DMS 273 (cell line): Measurements from ENCODE around the gene SFXN1.
"Not testable (repeated sequence)": the region's sequence is repeated elsewhere in the genome, so short reads cannot be mapped to it uniquely, and the experiment has no call there.

ENCODE experiments used
- DNase-seq: peaks from one replicate; lab custom pipeline; 2025; ENCODE audit not compliant: unreplicated experiment; lab: John Stamatoyannopoulos, UW

SFXN1 gene

GRCh38 chr5:175493726-175494125 is 15.4 kb downstream of the SFXN1 start:
- DNase-seq: no peak

DNA sequence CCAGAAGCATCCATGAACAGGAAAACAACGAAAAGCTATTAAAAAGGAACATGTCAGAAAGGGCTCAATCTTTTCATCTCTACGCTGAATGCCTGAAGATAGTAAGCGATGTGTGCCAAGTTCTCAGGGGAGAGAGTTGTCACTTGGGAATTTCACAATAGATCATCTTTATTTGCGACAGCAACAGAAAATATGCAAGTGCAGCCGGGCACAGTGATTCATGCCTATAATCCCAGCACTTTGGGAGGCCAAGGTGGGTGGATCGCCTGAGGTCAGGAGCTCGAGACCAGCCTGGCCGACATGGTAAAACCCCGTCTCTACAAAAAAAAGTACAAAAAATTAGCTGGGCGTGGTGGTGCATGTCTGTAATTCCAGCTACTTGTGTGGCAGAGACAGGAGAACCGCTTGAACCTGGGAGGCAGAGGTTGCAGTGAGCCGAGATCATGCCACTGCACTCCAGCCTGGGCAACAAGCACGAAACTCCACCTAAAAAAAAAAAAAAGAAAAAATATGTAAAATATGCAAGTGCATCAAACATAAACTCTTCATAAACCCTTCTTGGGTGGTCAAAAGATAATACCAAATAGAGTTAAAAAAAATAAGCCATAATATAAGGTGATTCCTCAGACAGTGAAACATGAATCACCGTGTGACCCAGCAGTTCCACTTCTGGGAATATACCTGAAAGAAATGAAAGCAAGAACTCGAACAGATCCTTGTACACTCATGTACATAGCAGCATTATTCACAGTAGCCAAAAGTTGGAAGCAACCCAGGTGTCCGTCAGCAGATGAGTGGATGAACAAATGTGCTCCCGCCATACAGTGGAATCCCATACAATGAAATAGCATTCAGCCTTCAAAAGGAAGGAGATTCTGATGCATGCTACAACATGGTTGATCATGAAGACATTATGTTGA is 16.2 kb downstream of the SFXN1 start:
- DNase-seq: no peak

DNA sequence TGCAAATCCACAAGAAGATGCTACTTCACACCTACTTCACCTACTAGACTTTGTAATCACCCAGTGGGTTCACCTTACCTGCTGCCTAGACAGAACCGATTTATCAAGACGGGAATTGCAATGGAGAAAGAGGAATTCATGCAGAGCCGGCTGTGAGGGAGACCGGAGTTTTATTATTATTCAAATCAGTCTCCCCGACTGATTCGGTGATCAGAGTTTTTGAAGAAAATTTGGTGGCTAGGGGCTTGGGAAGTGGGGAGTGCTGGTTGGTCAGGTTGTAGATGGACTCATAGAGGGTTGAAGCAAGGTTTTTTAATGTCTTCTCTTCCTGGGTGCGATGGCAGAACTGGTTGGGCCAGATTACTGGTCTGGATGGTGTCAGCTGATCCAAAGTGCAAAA is 23.4 kb downstream of the SFXN1 start:
- no peak for DNase-seq

DNA sequence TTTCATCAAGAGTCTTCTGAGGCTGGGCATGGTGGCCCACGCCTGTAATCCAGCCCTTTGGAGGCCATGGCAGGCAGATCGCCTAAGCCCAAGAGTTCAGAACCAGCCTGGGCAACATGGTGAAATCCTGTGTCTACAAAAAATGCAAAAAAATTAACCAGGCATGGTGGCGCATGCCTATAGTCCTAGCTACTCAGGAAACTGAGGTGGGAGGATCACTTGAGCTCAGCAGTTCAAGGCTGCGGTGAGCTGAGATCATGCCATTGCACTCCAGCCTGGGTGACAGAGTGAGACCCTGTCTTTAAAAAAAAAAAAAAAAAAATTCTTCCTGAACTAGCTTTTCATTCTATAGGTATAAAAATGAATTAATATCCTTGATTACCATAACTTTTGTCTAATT is 29.3 kb downstream of the SFXN1 start:
- DNase-seq: not testable (repeated sequence)

DNA sequence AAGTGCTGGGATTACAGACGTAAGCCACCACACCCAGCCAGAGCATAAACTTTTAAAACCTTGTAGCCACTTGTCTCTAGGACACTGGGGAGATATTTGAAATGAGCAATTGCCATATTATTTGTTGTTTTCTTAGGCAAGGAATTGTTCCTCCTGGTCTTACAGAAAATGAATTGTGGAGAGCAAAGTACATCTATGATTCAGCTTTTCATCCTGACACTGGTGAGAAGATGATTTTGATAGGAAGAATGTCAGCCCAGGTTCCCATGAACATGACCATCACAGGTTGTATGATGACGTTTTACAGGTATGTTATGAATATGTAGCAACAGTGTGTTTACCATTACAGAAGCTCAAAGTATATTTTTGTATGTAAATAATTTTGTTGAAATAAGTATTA is 30.5 kb downstream of the SFXN1 start:
- no peak for DNase-seq

GRCh38 chr5:175513297-175513696 is 34.9 kb downstream of the SFXN1 start:
- DNase-seq: no peak

- DNase-seq: no peak
Measured at GRCh38 chr5:175513726-175514125, 35.4 kb downstream of the SFXN1 start.

DNA sequence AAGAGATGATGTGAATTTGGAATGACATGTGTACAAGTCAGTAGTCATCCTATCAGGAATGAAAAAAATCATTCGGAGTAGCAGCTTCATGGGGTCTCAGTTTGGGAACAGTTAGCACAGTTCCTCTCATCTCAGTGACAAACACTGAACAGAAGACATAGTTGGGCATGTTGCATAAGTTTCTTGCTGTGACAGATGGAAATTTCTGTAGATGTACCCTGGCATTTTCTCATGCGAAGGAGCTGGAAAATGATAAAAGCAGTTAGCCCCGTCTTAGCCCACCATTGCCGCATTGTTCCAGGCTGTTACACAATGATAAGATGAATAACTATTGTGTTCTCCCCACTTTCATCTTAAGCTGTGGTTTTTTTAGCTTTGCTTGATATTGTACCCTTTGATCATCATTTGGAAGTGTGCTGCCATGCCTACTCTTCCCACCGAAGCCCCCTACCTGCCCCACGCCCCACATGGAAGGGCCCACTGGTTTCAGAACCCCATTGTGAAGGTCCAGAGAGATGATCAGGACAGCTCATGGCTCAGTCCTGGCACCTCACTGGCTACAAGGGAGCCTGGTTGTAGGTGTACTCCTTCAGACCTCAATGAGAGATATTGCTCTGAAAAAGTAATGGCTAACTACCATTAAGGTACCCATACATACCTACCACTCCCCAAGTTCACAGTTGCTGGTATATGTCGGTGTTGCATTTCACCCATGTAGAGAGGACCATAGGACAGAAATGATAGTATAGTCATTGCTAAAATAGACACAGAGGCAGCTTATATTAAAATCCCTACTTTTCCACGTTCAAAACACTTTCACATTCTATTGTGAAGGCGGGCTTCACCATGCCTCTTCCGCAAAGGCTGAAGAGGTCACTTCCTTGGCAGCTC is 38.8 kb downstream of the SFXN1 start:
- no peak for DNase-seq

DNA sequence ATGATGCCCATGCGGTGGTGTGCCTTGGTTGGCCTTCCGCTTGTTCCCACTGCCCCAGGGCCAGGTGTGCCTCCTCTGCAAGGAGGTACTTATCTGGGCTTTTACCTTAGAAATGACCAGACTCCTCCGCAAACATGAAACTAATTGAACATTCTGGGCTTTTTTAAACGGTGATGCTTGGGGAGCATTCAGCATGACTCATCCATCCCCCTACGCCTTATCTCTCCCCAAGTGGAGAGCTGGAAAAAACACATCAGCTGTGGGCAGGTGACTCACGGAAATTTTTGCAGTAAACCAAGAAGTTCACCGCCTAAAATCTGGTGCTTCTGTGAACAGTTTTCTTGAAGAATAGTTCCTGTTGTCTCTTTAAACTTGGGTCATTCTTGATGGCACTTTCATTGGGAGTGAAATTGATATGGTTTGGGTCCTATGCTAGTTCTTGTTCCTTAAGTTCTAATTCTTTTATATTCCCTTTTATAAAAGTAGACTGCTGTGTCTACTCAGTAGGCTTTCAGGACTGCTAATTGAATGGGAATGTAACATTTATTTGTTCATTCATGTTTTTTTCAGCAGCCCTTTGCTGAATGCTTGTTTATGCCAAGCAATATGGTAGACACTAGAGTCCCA is 39.6 kb downstream of the SFXN1 start:
- no peak for DNase-seq

DNA sequence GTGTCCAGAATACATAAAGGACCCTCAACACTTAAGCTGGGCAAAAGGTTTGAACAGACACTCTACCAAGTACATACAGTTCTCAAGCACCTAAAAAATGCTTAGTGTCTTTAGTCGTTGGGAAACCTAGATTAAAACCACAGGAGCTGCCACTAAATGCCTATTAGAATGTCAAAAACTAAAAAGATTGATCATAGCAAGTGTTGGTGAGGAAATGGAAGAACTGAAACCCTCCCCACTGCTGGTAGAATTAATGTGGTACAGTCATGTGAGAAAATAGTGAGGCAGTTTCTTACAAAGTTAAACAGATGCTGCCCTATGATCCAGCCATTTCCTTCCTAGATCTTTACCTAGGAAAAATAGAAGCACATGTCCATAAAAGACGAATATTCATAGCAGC is 40.6 kb downstream of the SFXN1 start:
- DNase-seq: no peak

DNA sequence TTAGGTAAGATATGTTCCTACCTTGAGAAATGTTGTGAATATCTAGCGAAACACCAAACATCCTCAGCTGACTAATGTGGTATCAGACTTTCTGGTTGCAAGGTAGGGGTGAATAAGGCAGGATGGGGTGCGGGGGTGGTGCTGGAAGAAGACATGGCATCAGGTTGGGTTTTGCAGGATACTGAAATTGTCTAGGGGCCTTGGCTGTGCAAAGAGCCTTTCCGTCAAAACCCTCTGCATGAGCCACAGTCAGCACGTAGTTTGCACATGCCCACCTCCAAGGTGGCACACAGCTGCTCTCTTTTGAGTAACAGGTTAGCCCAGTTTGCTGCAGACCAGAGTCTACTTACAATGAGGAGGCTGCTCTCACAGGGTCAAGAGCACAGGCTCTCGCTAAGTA is 42.0 kb downstream of the SFXN1 start:
- no peak for DNase-seq

DNA sequence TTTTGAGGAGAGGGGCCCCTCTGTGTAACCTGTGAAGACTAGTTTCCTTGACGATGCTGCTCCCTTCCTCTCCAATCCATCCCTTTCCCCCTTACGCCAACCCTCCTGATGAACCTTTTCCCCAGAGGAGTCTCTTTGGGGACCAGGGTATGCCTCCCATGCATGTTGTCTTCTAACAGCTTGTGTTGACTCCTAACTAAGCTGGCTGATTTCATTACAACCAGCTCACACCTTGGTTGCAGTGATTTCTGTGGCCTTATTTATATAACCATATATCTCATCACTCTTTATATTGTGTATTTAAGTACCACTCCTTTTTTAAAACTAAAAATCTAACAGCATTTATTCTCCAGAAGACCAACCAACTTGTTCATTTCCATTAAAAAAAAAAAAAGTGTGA is 42.5 kb downstream of the SFXN1 start:
- no peak for DNase-seq

DNA sequence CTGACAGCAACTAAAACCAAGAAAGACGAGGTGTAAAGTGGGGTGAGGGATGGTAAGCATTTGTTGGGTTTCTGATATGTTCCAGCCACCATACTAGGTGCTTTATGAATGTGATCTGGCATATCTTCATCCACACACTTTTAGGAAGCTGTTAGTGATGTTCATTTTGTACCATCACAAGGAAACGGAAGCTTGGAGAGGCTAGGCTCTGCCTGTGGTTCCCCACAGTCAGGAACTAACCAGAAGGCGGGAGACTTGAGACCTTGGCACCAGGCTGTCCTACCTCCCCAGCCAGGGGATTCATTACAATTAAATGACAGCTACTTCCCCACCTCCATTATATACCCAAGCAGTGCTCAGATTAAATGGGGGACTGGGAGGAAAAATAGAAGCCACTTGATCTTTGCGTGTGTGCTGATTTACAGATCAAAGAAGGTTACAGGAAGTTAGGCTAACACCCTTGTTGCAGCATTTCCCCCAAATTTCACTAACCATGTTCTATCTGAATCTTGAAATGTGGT is 43.0 kb downstream of the SFXN1 start:
- DNase-seq: no peak

DNA sequence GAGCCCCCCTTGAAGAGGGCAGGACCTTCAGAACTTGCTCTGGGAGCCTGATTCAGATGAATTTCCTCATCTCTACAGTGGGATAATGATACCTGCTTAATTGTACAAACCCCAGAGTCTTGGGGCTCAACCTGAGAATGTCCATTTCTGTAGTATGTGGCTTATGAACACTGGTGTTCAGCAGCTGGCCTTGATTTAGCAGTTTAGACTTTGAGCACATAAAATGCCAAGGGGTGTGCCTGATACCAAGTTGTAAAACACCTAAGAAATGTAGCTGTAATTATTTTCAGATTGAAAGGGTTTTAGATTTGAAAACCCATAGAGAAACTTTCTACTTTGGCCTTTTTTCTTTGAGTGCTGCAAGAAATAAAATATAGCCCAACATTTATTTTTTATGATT is 44.9 kb downstream of the SFXN1 start:
- no peak for DNase-seq

- no peak for DNase-seq
Measured at GRCh38 chr5:175524211-175524610, 45.9 kb downstream of the SFXN1 start.

DNA sequence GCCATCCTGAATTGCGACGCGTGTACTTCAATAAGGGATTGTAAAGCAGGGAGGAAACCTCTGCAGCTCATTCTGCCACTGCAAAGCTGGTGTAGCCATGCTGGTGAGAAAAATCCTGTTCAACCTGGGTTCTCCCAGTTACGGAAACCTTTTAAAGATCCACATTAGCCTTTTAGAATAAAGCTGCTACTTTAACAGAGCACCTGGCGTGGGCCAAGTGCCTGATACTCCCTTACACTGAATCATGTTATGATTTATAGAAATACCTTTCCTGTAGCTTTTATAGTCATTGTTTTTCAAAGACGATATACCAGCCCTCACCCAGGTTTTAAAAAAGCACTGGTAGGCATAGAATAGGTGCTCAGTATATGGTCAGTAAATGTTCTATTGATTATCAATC is 48.3 kb downstream of the SFXN1 start:
- no peak for DNase-seq

DNA sequence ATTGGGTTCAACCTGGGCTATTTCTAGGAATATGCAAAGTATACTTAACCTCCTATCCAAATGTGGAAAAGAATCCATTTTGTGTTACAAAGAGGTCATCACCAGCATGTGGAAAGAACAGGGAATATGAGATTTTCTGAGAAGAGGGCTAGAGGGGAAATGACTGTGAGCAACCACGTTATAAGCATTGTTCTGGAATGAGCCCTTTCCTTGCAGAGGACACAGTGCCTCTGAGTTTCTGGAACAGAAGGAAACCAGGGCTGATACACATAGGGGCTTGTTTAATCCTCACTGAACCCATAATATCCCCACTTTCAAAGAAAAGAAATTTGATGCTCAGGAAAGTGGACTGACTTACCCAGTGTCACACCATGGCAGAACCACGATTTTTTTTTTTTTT is 53.0 kb downstream of the SFXN1 start:
- peak; percentile 29 for DNase-seq

- peak; percentile 95 for DNase-seq
Measured at GRCh38 chr5:175534070-175534932, 55.9 kb downstream of the SFXN1 start.

DNA sequence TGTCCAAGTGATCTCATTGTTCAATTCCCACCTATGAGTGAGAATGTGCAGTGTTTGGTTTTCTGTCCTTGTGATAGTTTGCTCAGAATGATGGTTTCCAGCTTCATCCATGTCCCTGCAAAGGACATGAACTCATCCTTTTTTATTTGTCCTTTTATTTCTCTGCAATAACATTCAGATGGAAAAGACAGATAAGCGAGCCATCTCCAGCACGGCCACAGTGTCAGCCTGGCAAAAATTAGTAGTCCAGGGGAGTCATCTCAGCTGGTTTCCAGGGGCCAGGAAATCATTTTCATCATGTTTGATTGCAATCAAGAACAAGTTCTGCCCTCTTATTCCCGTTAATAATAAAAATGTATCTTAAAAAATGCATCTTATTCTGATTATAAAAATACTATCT is 57.0 kb downstream of the SFXN1 start:
- DNase-seq: not testable (repeated sequence)

- DNase-seq: no peak
Measured at GRCh38 chr5:175535796-175536195, 57.4 kb downstream of the SFXN1 start.
